Eye (tissue), 1 donor: ENCODE results near the gene NUTM2F.
"Not testable (repeated sequence)": the region's sequence is repeated elsewhere in the genome, so short reads cannot be mapped to it uniquely, and the experiment has no call there.

ENCODE experiments used
- DNase-seq: peaks from one replicate; pipeline ENCODE4 v3.0.0-alpha.2; 2015

Gene NUTM2F

DNA sequence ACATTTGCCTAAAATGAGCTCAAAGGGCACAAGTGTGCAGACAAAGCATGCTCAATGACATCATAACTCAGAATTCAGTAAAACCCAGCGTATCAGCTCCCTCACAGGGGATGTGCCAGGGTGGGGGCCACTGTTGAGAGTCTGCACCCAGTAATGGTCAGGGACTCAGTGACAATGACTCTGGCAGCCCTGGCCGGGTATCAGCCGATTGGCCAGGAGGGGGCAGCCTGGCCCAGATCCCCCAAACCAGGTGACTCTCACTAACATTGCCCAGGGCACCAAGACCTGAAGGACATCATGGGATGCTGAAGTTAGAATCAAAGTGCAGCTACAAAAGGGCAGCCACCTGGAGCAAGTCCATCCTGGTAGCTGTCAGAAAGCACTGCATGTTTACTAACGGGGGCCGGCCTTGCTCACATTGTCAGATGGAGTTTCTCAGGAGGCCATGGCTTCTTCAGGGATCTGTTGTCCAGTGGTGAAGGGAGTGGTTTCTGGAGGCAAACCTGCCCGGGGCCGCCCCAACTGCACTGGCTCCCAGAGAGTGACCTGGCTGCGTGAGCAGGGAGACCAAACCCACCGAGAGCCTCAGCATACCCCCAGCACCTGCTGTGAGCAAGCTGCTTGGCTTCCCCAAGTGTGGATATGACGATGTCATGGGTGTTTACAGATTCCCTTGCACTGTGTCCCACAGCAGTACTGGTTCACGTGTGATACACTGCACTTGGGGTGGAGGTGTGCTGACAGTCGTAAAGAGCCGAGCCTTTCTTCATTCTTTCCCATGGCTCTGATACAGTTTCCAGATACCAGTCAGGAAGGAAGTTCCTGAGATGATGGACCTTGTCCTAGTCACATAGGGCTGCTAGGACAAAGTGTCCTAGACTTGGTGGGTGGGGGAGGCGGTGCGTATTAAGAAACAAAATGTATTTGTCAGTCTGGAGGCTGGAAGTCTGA is 13.1 kb downstream of the NUTM2F start:
- DNase-seq, result not testable (repeated sequence)

DNA sequence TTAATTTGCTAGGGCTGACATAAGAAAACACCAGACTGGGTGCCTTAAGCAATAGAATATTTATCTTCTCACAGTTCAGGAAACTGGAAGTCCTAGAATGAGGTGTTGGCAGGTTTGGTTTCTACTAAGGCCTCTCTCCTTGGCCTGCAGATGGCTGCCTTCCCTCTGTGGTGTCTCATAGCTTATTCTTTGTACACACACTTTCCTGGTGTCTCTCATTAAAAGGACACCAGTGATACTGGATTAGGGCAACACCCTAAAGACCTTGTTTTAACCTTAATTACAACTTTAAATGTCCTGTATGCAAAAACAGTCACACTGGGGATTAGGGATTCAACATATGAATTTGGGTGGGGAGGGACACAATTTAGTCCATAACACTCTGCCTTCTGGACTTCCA is 25.1 kb downstream of the NUTM2F start:
- DNase-seq, result no peak

DNA sequence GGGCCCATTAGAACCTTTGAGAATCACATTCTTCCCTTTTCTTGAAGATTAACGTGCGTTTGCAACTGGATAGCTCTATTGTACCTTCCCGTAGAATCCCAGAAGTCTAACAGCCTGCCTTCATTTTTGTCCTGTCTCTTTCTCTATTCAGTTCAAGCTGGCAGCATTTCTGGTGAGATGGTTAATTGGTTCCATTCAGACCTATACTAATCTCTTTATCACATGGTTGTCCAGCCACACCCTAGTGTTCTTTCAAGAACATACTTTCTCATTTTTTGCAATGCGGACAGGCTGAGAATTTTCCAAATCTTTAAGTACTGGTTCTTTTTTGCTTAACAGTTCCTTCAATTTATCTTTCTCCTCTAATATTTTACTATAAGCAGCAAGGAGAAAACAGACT is 26.0 kb downstream of the NUTM2F start:
- DNase-seq, result no peak

DNA sequence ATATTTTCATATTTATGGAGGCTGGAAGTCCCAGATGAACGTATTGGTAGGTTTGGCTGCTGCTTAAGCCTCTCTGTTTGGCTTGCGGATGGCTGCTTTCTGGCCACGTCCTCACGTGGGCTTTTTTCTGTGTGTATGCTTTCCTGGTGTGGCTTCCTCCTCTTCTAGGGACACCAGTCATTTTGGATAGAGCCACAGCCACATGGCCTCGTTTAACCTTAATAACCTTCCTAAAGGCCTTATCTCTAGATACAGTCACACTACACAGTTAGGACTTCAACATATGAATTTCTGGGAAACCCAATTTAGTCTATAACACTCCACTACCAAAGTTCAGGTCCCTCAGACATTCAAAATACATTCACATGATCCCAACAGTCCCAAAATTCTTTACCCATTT is 26.9 kb downstream of the NUTM2F start:
- DNase-seq, result no peak

DNA sequence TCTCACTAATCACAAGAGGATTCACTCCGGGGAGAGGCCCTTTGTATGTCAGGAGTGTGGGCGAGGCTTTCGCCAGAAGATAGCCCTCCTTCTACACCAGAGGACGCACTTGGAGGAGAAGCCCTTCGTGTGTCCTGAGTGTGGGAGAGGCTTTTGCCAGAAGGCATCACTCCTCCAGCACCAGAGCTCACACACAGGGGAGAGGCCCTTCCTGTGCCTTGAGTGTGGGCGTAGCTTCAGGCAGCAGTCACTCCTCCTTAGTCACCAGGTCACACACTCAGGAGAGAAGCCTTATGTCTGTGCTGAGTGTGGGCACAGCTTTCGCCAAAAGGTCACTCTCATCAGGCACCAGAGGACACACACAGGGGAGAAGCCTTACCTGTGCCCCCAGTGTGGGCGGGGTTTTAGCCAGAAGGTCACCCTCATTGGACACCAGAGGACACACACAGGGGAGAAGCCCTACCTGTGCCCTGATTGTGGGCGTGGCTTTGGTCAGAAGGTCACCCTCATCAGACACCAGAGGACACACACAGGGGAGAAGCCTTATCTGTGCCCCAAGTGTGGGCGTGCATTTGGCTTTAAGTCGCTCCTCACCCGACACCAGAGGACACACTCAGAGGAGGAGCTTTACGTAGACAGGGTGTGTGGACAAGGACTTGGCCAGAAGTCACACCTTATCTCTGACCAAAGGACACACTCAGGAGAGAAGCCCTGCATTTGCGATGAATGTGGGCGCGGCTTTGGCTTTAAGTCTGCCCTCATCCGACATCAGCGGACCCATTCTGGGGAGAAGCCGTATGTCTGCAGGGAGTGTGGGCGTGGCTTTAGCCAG is 27.8 kb downstream of the NUTM2F start:
- DNase-seq, result no peak

DNA sequence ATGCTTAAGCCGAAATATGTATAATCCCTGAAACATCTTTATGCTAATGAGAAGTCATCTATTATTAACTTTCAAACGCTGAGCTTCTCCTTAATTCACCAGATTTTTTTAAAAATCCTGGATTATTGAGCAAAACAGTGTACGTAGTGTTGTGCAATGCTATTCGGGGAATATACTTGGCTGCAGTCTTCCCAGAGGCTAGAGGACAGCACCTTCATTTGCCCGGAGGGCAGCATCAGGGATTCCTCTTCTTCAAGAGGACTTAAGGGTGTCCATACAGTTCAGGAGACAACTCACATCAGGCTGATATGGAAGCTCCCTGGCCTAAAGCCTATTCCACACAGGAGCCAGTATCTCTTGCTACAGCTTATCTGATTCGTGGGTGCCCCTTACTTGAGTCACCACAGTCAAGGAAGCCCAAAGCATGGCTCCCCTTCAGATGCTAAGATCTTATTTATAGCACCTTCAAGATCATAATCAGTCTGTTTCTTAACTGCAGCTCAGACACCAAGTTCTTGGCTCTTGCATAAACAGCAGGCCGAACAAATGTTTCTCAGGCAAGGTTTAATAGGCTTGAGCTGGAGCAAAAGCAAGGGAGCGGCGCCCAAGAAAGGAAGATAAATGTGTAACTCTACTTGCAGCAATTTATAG is 29.4 kb downstream of the NUTM2F start:
- no peak for DNase-seq

DNA sequence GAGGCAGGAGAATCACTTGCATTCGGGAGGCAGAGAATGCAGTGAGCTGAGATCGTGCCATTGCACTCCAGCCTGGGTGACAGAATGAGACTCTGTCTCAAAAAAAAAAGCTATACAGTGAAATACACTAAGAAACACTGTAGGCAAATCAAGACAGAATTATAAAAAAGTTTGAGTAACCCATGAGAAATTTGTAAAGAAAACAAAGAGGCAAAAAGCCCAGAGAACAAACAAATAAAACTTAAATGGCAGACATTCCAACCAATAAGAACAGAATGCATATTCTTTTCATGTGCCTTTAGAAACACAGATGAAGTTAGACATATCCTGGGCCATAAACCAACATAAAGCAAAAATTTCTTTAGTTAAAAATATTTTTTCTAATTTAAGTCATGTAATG is 38.8 kb downstream of the NUTM2F start:
- no peak for DNase-seq

DNA sequence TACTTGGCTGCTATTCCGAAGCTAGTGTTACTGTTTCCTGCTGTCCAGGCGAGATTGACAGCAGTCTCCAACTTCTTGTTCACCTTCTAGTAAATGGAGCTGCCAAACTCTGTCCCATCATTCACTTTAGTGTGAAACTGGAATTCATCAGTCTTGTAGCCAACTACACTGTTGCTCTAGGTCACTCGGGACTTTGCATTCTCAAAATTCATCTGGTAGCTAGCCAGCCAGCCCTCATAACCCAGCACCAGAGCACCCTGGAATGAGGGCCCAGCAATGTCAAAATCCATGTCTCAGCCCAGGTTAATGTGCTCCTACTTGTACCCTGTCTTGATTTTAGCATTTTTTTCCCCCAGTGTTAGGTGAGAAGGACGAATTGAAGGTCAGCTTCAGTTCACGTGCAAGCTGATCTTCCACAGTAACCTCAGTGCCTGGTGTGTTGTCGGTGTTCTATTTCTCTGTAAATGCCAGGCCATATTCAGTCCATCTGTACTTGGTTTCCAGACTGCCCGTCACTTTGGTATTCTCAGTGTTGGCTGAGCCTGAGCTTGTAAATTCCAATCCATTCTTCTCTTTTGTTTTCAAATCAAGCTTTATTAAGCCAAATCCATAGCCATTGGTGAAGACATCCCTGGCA is 40.4 kb downstream of the NUTM2F start:
- DNase-seq, result no peak

DNA sequence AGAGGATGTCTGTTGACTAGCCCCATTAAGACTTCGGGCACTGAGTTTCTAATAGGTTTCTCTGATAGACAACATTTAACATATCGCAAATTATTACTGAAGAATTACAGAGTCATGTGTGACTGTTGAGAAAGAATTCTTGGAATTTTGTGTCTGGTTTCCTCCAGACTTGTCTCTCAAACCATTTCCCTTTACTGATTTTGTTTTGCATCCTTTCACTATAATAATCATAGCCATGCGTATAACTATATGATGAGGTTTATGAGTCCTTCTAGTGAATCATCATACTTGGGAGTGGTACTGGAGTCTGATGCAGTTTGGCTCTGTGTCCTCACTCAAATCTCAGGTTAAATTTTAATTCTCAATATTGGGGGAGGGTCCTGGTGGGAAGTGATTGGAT is 42.3 kb downstream of the NUTM2F start:
- DNase-seq, result no peak

DNA sequence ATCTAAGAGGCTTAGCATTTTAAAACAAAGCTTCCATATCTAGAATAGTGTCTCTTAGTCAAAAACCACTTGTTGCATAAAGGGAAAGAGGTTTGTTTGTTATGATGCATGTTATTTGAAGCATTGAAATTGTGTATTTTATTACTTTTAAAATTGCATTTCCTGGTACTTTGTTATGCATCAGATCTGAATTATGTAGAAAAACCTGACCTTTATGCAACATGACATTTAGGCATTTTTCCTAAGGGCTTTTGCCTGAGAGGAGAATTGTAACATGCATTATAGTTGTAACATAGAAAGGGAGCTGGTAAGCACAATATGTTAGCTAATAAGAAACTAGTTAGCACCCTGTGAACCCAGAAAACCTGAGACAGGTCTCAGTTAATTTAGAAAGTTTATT is 47.3 kb downstream of the NUTM2F start:
- DNase-seq, result no peak

DNA sequence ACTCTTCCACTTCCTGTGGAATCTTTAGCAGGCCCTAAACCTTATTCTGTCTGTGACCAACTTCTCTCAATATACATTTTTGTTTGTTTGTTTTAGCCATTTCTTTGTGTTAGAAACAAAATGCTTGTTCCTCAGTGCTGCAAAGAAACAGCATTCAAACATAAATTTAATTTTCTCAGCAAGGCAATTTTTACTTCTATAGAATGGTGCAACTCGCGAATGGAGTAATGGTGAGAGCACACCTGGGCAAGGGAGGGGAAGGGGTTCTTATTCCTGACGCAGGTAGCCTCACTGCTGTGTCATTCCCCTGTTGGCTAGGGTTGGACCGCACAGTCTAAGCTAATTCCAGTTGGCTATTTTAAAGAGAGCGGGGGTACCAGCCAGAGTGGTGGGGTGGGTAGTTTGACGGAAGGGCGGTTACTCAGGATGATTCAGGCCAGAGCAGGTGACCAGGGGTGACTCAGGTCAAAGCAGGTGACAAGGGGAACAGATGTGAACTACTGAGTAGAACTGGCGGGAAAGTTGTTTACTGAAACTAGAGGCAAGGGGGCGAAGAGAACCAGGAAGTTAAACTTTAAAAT is 47.9 kb downstream of the NUTM2F start:
- no peak for DNase-seq

DNA sequence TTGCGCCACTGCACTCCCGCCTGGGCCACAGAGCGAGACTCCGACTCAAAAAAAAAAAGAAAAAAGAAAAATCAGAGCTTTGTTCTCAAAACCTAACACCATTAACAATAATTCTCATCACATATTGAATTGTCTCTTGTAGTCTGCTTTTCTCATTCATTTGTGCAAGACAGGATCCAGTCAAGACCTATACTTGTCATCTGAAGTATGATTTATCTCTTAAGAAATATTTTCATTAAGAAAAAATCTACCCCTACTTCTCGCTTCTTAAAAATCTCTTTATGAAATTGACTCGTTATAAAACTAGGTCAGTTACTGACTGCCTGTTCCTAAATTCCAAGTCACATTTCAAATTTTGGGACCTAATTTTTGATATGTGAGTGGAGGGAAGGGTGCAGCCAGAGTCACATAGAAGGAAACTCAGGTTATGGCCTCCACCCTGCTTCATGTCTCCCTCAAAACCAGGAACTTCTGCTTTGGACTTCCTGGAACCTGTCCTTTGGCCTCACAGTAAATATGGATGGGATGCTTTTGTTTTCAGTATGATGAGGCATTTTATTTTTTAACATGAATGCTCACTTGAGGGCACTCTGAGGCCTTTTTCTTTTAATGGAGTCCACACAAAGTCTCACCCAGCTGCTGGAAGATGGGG is 50.4 kb downstream of the NUTM2F start:
- DNase-seq, result no peak

DNA sequence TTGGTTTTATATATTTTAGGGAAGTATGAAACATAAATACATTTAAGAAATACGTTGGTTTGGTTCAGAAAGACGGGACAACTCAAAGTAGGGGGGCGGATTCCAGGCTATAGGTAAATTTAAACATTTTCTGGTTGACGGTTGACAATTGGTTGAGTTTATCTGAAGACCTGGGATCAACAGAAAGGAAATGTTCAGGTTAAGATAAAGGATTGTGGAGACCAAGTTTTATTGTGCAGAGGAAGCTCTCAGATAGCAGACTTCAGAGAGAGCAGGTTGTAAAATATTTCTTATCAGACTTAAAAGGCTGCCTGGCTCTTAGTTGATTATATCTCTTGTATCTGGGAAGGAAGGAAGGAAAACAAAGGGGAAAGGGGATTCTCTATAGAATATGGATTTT is 51.4 kb downstream of the NUTM2F start:
- DNase-seq, result not testable (repeated sequence)

DNA sequence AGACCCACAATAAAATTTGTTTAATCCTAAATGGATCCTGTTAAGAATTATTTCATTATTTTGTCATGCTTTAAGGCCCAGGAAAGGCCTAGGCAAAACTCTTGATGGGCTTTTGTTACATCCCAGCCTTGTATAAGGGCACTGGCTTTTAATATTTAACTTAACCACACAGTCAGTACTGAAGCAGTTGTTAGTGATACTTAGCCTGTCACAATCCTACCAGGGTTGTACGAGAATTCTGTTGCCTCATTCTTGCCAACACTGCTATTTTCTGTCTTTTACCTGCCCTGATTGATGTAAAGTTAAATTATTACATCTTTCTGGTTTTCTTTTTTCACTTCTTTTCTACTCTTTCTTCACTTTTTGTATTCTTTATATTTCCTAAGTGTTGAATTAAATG is 58.4 kb downstream of the NUTM2F start:
- DNase-seq, result no peak

DNA sequence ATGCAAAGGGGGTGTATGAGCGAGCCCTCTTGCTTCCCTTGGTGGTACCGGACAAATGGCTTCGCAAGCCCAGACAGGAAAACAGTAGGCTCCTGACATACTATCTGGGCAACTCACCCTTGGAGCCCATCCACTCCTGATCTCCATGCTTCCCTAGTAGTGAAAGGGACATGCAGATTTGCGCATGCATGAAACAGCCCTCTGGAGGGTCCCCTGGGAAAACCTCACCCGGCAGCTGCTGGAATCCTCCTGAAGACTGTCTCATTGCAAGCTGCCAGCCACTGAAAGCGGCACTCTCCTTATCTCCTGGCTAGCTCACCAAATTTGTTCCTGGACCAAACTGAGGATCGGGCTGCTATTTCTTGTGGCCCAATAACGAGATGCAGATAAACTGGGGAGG is 59.2 kb downstream of the NUTM2F start:
- no peak for DNase-seq
